GM18519 (cell line): ENCODE data around the gene NPTX2.

Experiments
- ATAC-seq: cut with Tn5 transposase; IDR thresholded peaks from one replicate; pipeline ENCODE4 v1.9.1; 2021; ENCODE audit warnings: mild to moderate bottlenecking, moderate library complexity; ENCODE audit not compliant: unreplicated experiment, low FRiP score

Gene NPTX2

GRCh38 chr7:98617960-98618418 lies 904 bp downstream of the NPTX2 start:
- ATAC-seq, result no peak

- ATAC-seq, result no peak
Measured at GRCh38 chr7:98618786-98619185, 1.7 kb downstream of the NPTX2 start.

- ATAC-seq, result no peak
Measured at GRCh38 chr7:98619450-98620321, 2.6 kb downstream of the NPTX2 start.

GRCh38 chr7:98621573-98622482 lies 4.7 kb downstream of the NPTX2 start:
- ATAC-seq, result no peak

GRCh38 chr7:98622926-98623325 lies 5.8 kb downstream of the NPTX2 start:
- no peak for ATAC-seq

- no peak for ATAC-seq
Measured at GRCh38 chr7:98624846-98625420, 7.8 kb downstream of the NPTX2 start.

GRCh38 chr7:98626460-98627412 lies 9.7 kb downstream of the NPTX2 start:
- ATAC-seq, result no peak

- ATAC-seq, result no peak
Measured at GRCh38 chr7:98627413-98627790, 10.3 kb downstream of the NPTX2 start.

- ATAC-seq, result no peak
Measured at GRCh38 chr7:98628418-98628817, 11.3 kb downstream of the NPTX2 start.

GRCh38 chr7:98629001-98629431 lies 11.9 kb downstream of the NPTX2 start:
- ATAC-seq, result no peak

GRCh38 chr7:98630149-98630548 lies 13.1 kb downstream of the NPTX2 start:
- no peak for ATAC-seq

GRCh38 chr7:98630770-98631169 lies 13.7 kb downstream of the NPTX2 start:
- ATAC-seq, result no peak

- no peak for ATAC-seq
Measured at GRCh38 chr7:98638853-98639252, 21.8 kb downstream of the NPTX2 start.

- no peak for ATAC-seq
Measured at GRCh38 chr7:98640375-98640774, 23.3 kb downstream of the NPTX2 start.

GRCh38 chr7:98641646-98642500 lies 24.8 kb downstream of the NPTX2 start:
- peak; percentile 77 for ATAC-seq

- ATAC-seq, result no peak
Measured at GRCh38 chr7:98643236-98643985, 26.3 kb downstream of the NPTX2 start.

- ATAC-seq, result no peak
Measured at GRCh38 chr7:98646465-98646864, 29.4 kb downstream of the NPTX2 start.

GRCh38 chr7:98647326-98647725 lies 30.2 kb downstream of the NPTX2 start:
- no peak for ATAC-seq
